ENCODE results near the gene KRT79.

KRT79 gene

DNA sequence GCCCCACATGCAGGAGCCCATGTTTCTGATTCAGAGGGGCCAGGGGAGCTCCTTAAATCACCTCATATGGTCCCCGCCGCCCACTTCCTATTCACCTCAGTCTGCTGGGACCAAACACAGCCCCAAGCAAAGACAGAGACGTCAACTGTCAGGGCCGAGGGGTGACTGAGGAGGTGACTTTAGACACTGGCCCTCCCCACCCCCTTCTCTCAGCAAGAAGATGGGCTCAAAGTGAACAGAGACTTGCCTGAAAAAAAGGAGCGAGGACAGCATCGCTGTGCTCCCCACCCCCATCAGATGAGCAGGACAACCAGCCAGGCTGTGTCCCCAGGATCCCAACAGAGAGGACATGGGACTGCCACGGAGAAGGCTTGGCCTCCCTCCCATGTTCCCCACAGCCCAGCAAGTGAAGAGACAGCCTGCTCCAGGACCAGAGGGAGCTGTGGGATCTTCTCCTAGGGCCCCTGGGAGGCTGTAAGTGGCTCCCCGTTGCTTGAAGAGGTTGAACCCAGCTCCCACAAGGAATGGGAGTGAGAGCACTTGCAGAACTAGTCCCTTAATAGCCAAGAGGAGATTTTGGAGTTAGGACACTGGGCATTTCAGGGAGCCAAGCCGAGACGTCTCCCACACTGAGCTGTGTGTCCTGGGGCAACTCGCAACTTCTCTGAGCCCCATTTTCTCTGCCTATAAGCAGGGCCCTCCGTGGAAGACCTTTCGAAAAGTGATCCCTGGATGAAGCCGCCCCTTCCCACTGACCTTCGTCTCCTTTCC is 1.3 kb upstream of the KRT79 start:
- DNase-seq (ENCODE audit: low read depth in 2 of 2): no peak

DNA sequence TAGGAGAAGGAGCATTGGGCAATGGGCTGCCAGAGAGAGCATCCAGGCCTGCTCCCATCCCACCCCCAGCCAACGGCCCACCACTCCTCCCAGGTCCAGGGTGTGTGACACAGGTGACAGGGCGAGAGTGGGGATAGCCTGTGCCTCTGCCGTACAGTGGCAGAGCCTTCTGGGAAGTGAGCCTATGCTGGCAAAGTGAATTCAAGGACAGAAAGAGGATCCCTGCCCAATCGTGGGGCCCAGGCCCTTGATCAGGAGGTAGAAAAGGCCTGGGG is 553 bp upstream of the KRT79 start:
- DNase-seq (ENCODE audit: low read depth in 2 of 2): no peak

DNA sequence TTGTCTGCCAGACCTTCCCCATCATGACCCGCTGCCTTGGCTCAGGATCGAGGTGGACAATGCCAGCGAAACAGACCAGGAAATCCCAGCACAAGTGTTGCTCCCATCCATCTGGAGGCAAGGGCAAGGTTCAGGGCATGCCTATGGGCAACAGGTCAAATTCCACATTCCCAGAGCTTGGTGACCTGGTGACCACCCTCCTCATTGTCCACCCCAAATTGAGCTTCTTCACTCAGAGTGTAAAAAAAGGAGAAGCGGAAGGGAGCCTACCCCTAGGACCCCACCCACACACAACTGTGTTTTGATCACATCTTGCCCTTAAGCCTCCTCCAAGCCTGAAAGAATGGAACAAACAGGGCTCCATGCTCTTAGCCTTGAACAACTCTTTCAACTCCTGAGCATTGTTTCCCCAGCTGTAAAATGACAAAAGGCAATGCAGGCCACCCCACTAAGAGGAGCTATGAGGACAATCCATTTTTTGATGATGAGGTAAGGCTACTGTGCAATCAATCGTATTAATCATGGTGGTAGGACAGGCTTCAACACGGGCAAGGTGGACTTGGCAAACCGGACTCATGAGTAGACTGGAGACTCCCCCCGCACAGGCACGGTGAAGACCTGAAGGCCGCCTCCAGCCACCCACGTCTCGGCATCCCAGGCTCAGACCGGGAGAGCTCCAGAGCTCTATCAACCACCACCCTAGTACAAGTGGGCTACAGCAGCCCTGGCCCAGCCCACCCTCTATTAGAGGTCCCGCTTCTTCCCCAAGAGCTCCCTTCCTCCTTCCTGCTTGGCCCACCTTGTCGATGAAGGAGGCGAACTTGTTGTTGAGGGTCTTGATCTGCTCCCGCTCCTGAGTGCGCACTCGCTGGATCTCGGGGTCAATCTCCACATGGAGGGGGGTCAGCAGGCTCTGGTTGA is 866 bp downstream of the KRT79 start:
- no peak for DNase-seq (ENCODE audit: low read depth in 2 of 2)

DNA sequence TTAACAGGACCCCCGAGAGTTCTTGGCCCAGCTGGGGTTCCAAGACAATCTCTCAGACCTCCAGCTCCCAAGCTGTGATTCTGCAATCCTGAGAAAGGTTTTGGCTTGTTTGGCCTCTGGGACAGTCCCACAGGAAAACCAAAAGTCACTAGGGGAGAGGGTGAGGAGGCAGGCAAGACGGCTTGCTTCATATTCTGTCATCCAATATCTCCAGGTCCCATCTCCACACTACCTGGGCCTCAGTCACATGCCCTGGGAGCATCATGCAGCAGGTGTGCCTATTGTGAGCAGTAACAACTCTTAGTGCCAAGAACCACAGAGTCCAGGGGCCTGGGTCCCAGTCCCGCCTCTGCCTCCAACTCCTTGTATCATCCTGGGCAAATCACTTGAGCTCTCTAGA is 1.7 kb downstream of the KRT79 start:
- no peak for DNase-seq (ENCODE audit: low read depth in 2 of 2)

DNA sequence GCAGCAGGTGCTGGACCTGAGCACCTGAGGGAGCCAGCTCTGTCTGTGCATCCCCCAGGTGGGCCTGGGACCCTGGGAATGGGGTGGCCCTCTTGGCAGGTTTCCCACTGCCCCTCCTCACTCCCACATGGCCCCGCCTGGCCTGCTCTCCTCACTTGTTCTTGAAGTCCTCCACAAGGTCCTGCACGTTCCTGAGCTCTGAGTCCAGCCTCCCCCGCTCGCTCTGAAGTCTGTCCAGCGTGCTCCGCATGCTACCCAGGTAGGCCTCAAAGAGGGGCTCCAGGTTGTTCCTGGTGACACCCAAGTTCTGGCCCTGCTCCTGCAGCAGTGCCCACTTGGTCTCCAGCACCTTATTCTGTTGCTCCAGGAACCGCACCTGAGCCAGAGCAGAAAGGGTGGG is 2.9 kb downstream of the KRT79 start:
- no peak for DNase-seq (ENCODE audit: low read depth in 2 of 2)

DNA sequence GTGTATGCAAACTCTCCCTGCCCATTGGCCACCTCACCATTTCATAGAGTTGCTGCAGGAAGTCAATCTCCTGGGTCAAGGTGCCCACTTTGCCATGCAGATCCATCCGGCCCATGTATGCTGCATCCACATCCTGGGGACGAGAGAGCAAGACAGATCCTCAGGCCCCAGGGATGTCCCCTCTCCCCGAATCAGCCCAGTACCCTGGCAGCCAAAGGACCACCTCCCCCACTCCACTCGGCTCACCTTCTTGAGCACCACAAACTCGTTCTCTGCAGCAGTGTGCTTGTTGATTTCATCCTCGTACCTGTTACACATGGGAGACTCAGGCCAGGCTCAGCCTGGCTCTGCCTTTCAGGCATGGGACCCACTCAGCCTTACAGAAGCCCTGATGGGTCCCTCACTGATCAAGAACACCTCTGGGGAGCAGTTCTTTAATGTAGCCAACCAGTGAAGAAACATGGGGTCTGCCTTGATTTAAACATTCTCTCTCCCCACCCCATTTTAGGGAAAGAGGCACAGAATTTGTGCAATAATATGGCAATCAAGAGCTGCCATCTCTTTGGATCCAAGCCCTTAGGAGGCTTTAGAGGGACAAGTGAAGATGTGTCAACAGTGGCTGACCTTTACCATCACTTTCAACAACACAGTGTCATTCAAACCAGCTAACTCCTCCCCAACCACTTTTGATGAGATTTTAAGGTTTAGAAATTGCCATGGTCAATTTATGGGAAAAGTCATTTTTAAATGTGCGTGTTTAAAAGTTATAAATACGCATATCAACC is 3.9 kb downstream of the KRT79 start:
- no peak for DNase-seq (ENCODE audit: low read depth in 2 of 2)

DNA sequence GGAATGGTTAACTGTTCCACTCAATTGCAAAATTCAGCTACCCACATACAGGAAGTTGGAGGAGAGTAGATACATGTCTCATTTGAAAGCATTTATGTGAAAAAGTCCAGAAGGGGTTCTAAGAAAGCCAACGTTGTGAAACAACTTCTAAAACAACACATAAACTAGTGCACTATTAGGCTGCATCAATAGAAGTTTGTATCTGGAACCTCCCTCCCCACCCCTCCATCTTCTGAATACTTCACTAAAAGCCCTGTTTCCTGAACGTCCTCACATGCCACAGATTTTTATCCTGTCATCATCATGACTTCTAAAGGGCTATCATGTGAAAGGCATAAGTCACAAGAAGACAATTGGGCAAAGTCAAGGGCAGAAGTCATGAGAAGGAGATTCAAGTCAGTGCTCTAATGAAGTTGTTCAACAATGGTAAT is 5.5 kb downstream of the KRT79 start:
- DNase-seq (ENCODE audit: low read depth in 2 of 2): no peak

DNA sequence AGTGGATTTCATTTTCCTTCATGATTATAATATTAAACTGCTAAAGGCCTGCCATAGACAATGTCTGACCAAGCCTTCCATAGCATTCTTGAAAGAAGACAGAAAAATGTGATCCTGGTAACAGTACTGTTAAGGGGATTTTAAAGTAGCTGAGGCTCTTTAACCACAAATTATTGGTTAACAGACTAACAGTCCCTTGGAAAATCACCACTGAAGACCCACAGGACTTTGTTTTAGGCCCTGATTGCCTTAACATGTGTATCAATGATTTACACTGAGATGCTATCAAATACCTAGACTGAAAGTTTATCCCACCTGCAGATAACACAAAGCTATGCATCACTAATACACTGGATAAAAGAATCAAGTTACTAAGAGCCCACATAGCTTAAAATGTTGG is 6.0 kb downstream of the KRT79 start:
- no peak for DNase-seq (ENCODE audit: low read depth in 2 of 2)

DNA sequence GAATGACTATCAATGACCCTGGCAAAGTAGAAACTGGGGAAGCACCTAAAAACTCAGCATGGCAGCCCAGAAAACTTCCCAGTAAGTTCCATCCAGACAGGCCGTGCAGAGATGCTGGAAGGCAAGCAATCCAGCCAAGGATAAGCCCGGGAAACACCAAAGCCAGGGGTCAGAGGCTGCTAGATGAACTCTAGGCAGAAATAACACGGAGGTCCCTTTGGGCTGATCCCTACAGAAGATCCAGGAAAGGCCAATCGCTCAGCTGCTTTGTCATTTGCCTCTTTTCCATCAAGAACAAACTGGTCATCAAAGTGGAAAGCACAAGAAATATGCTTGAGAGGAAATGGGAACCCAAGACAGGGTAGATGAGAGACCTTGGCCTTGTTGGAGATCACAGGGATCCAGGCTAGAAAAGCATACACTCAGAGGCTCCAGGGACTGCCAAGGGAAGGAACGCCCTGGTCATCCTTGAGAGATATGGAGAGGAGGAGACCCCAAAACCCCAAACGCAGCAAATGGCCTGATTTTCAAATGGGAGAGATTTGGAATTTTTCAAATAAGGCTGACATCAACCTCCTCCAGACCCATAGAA is 6.5 kb downstream of the KRT79 start:
- DNase-seq (ENCODE audit: low read depth in 2 of 2): no peak

DNA sequence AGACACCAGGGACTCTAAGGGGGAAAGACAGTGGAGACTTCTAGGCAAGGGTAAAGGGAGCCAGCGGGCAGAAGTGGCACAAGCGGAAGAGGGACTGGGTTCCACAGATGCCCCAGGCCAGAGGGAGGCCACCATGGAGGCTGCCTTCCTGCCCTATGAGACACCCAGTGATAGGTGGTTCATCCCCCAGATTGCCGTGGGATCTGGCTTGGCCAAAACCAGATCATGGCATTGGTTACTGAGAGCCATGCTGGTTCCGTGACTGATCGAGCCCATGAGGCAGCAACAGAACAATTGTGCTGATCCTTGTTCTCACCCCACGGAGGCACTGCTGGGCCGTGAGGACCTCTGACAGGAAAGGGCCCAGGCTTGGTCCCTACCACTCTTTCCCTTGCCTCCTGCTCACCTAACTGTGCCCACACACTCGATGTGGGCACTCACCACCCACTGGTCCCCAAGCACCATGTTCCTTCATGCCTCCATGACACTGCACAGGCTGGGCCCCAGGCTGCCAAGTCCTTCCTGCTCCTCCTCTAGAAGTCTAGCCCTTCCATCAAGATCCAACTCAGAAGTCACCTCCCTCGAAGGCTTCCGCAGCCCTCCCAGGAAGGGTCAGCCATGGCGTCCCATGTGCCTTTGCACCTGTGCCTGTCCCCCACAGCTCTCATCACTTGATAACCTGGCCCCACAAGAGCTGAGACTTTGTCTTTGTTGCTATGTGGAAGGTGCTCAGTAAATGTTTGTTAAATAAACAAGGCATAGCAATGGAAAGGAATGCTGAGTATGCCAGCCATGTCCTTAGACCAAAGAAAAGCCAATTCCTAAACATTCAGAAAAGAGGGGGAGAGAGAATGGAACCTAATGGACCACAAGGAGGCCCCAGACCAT is 7.3 kb downstream of the KRT79 start:
- no peak for DNase-seq (ENCODE audit: low read depth in 2 of 2)

DNA sequence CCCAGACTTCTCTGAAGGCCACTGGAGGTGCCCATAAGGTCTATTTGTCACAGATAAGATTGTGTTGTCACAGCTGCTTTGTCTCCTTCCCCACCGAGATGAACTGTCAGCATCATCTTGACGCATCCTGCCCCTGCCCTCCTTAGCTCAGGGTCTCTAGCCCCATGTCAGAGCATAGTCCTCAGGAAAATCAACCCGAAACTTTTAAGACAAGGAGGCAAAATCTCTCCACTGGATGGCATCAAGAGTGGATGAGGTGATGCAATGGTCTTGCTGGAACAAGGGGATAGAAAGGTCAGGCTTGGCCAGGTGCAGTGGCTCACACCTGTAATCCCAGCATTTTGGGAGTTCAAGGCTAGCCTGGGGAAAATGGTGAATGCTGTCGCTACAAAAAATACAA is 8.2 kb downstream of the KRT79 start:
- no peak for DNase-seq (ENCODE audit: low read depth in 2 of 2)

DNA sequence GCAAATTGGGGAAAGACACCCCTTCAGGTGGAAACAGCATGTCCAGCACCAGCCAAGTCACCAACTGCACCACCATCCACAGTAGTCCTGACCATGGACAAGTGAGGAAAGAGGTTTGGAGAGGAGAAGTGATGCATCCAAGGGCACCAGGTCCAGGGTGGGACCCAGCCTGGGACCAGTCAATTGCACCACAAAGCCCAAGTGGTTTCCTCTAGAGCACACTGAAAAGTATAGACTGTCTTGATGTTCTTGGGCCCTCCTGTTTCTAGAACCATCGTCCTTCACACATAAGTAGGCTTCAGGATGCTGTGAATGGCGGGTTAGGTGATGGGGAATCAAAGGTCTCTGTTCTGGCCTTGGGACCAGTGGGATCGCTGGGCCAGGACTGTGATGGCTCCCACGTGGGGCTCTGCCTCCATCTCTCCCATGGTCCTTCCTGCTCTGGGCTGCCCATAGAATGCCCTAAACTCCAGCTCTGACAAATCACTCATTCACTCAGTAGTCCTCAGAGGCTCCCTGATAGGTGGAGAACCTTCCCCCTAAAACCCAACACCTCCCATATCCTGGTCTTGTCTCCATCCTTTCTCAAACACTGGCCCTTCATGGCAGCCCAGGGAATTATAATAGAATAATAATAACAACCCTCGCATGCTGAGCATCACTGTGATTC is 9.2 kb downstream of the KRT79 start:
- no peak for DNase-seq (ENCODE audit: low read depth in 2 of 2)

DNA sequence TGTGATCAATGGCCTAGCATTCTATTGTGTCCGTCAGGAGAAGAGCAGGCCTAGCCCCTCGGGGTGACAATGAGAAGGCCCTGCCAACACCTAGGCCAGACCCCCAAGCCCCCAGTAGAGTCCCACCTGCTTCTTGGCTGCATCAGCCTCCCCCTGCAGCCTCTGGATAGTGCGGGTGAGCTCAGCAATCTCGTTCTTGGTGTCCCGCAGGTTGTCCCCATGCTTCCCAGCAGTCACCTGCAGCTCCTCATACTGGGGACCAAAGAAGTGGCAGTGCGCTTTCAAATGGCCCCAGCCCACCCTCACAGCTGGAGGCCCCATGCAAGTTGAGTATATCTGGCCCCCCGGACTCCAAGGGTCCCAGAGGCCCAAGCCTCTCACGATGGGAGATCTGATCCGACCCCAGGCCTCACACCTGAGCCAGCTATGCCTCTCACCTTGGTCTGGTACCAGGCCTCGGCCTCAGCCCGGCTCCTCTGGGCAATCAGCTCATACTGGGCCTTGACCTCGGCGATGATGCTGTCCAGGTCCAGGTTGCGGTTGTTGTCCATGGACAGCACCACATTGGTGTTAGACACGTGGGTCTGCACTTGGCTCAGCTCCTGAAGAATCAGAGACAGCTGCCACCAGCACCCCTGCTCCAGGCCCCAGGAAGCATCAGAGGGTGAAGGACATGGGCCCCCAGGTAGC is 10.2 kb downstream of the KRT79 start:
- DNase-seq (ENCODE audit: low read depth in 2 of 2): no peak

DNA sequence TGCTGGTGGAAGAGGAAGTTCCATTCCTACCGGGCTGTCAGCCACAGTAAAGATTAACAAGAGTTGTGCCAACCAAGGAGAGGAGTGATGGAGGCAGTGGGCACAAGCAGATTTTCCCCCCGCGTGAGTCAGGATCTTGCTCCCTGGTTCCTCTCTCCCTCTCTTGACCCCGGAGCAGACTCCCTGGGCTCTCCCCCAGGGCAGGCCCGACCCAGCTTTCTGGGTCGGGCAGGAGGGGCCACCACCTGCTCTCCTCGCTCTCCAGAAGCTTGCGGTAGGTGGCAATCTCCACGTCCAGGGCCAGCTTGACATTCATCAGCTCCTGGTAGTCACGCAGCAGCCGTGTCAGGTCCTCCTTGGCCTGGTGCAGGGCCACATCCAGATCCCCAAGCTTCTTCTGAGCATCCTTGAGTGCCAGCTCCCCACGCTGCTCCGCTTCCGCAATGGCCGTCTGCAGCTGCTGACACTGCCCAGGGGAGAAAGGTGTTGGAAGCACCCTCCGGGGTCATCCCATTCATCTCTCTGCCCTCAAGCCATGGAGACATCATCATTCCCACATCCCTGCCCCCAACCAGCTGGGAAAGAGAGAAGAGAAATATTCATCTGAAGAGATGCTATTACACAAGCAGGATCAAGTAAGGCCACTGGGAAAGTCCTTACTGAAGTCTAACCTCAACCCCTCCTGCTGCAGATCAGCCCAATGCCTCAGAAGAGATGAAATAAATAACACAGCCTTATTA is 11.2 kb downstream of the KRT79 start:
- DNase-seq (ENCODE audit: low read depth in 2 of 2): no peak

DNA sequence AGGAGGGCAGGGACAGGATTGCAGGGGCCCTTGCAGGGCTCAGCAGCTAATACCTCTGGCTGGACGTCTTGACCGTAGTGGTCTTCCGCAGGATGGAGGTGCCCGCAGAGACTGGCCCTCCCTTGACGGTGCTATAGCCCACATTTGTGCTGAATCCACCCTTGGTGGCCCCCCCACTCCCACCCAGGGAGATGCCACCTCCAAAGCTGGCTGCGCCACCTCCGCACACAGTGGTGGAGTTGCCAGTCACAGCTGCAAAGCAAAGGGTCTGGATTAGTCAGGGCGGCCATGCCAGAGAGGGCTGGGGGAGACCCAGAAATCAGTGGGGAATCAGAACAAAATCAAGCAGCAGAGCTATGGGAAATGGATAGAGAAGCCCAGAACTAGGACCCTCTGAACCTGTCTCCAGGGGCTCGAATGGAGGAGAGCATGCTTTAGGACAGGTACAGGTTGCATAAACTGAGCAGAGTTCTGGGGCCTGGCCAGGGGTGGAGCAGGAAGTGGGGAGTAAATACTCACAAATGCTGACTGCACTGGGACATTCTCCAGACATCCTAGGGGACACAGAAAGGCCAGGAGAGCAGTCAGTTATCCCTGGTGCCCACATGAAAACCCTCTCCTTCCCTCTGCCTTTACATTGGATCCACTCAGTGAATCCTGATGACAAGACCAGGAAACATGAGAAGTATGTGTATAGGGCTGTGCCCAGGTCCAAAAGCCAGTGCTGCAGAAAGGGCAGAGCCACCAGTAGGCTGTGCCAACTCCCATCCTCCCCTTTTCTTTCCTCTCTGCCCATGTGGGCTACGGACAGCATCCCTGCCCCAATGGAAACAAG is 12.1 kb downstream of the KRT79 start:
- no peak for DNase-seq (ENCODE audit: low read depth in 2 of 2)

DNA sequence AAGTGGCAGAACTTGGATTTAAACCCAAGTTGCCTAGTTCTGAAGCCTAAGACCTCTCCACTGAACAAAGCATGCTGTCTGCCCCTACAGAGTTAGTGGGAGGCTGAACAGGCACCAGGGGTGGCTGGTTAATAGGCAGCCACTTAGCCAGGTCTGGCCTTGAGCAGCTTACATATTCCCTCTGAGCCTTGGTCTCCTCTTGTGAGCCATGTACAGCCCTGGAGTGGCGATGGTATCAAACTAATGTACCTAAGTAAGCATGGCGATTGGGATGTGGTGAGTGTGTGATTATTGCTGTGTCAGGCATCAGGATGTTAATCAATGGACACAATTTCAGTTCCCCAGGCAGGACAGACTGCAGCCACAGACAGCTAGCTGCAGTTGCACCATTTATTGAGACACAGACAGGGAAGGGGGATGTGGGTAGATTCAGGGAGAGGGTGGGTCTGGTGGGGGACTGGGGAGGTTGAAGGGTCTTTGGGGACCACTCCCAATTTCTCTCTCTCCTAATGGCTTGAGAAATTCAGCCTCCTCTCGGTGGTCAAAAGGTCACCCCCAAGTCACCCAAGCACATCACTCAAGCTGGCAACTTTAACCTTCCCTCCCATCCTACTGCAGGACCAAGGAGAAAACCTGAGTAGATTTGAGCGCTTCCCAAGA is 12.9 kb downstream of the KRT79 start:
- no peak for DNase-seq (ENCODE audit: low read depth in 2 of 2)

DNA sequence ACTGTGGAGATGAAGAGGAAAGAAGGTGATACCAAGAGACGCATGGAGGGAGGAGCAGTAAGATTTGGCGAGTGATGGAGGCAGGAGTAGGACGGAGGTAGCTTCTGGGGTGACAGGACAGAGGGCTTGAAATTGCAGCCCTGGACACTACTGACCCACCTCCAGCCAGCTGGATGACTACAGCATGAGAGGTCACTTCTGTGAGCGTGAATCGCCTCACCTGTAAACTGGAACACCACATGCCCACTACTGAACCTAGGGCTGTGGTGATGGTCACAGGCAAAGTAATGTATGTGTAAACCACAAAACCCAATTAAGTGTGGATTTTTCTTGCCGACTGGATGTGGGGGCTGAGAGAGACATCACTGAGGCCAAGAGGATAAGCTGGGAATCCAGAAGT is 13.6 kb downstream of the KRT79 start:
- no peak for DNase-seq (ENCODE audit: low read depth in 2 of 2)

All from stimulated activated CD4-positive, alpha-beta T cell treated with anti-CD3 and anti-CD28 coated beads, Interleukin-4, amount 100 ng/mL, for 48 hours (primary cell).